HUES64 (cell line): ENCODE data around the gene ELL2.

ENCODE experiments used
- H3K27ac ChIP-seq: 2 replicates; pipeline ENCODE4 v1.7.0; 2013; ENCODE audit warnings: low read depth, low read length, inconsistent platforms
- H3K27me3 ChIP-seq: 2 replicates; pipeline ENCODE4 v1.6.1; 2013; ENCODE audit warnings: mild to moderate bottlenecking, low read length; ENCODE audit not compliant: insufficient read depth
- H3K36me3 ChIP-seq: 2 replicates; pipeline ENCODE4 v1.6.1; 2013; ENCODE audit warnings: mild to moderate bottlenecking, low read length; ENCODE audit not compliant: insufficient read depth
- H3K4me1 ChIP-seq: 2 replicates; pipeline ENCODE4 v1.6.1; 2013; ENCODE audit warnings: mild to moderate bottlenecking, low read length, moderate library complexity; ENCODE audit not compliant: insufficient read depth
- H3K4me3 ChIP-seq: 2 replicates; pipeline ENCODE4 v1.5.1; 2013; ENCODE audit warnings: mild to moderate bottlenecking, low read length, moderate library complexity
- H3K9ac ChIP-seq: 2 replicates; pipeline ENCODE4 v1.6.1; 2013; ENCODE audit warnings: mild to moderate bottlenecking, low read depth, low read length
- H3K9me3 ChIP-seq: 2 replicates; pipeline ENCODE4 v1.6.1; 2013; ENCODE audit warnings: low read depth, low read length; ENCODE audit not compliant: insufficient read depth
- WGBS: fragments of 150-250, 120-280 bp; methylation state at CpG from one replicate; pipeline ENCODE4 v1.1.7; 2013; ENCODE audit warnings: missing lambda C conversion rate; 5-methylcytosine and 5-hydroxymethylcytosine counted together

Gene ELL2

GRCh38 chr5:95862671-95863382 is 98.8 kb downstream of the ELL2 start:
- Histone ChIP-seq H3K4me3 (no peak overlapping the region), H3K27me3 (no peaks in the 10 kb centered on the region), H3K36me3 (no peaks in the 10 kb centered on the region), H3K27ac (no peak overlapping the region), H3K4me1 (peaks cover 17% of the 10 kb centered on the region), H3K9ac (no peak overlapping the region), H3K9me3 (no peaks in the 10 kb centered on the region)
- WGBS = 88% methylated on average over 6 of the region's 8 CpGs

- Histone ChIP-seq H3K9me3 (no peaks in the 10 kb centered on the region), H3K4me3 (no peak overlapping the region), H3K27me3 (no peaks in the 10 kb centered on the region), H3K4me1 (peaks cover 17% of the 10 kb centered on the region), H3K27ac (no peak overlapping the region), H3K36me3 (no peaks in the 10 kb centered on the region), H3K9ac (no peak overlapping the region)
- 80% methylated on average over 7 of the region's 8 CpGs for WGBS
These were observed 99.6 kb downstream of the ELL2 start for GRCh38 chr5:95861864-95862561.

- no peak overlapping the region for H3K27ac ChIP-seq
- peaks cover 17% of the 10 kb centered on the region for H3K4me1 ChIP-seq
- H3K9ac ChIP-seq = no peak overlapping the region
- no peaks in the 10 kb centered on the region for H3K27me3 ChIP-seq
- WGBS = 95% methylated on average over 14 of the region's 14 CpGs
- no peaks in the 10 kb centered on the region for H3K36me3 ChIP-seq
- no peaks in the 10 kb centered on the region for H3K9me3 ChIP-seq
- no peak overlapping the region for H3K4me3 ChIP-seq
These were observed 100.3 kb downstream of the ELL2 start for GRCh38 chr5:95861221-95861863.

GRCh38 chr5:95859661-95860060 is 102.0 kb downstream of the ELL2 start:
- peaks cover 17% of the 10 kb centered on the region for H3K4me1 ChIP-seq
- no peak overlapping the region for H3K4me3 ChIP-seq
- no peaks in the 10 kb centered on the region for H3K36me3 ChIP-seq
- H3K27ac ChIP-seq = no peak overlapping the region
- H3K9ac ChIP-seq = no peak overlapping the region
- 82% methylated on average over 4 of the region's 4 CpGs for WGBS
- no peaks in the 10 kb centered on the region for H3K9me3 ChIP-seq
- no peaks in the 10 kb centered on the region for H3K27me3 ChIP-seq

- Histone ChIP-seq H3K4me1 (peaks cover 17% of the 10 kb centered on the region), H3K4me3 (peak overlapping the region; percentile 18), H3K9me3 (no peaks in the 10 kb centered on the region), H3K27ac (peak overlapping the region; percentile 14; the same call in 1 of the 2 replicates), H3K9ac (peak overlapping the region; percentile 3; the same call in 1 of the 2 replicates), H3K27me3 (no peaks in the 10 kb centered on the region), H3K36me3 (no peaks in the 10 kb centered on the region)
- WGBS = 14% methylated on average over 26 of the region's 28 CpGs
These were observed 102.7 kb downstream of the ELL2 start for GRCh38 chr5:95858661-95859595.

- Histone ChIP-seq H3K4me1 (peaks cover 10% of the 10 kb centered on the region), H3K4me3 (no peak overlapping the region), H3K9ac (no peak overlapping the region)
These were observed 103.6 kb downstream of the ELL2 start for GRCh38 chr5:95858023-95858461.

GRCh38 chr5:95857185-95857945 is 104.3 kb downstream of the ELL2 start:
- no peaks in the 10 kb centered on the region for H3K27me3 ChIP-seq
- H3K9me3 ChIP-seq = no peaks in the 10 kb centered on the region
- no peak overlapping the region for H3K4me3 ChIP-seq
- H3K36me3 ChIP-seq = no peaks in the 10 kb centered on the region
- no peak overlapping the region; the same call in 1 of the 2 replicates for H3K27ac ChIP-seq
- peaks cover 9% of the 10 kb centered on the region; the same call in 1 of the 2 replicates for H3K4me1 ChIP-seq
- H3K9ac ChIP-seq = no peak overlapping the region
- WGBS = 87% methylated on average over 12 of the region's 12 CpGs

More at GRCh38 chr5:95858023-95858461, 103.6 kb downstream of the ELL2 start:
- WGBS = 86% methylated on average over 8 of the region's 8 CpGs
- Histone ChIP-seq H3K27ac (no peak overlapping the region; the same call in 1 of the 2 replicates), H3K9me3 (no peaks in the 10 kb centered on the region), H3K27me3 (no peaks in the 10 kb centered on the region), H3K36me3 (no peaks in the 10 kb centered on the region)

- Histone ChIP-seq H3K9ac (no peak overlapping the region), H3K9me3 (no peaks in the 10 kb centered on the region), H3K4me3 (no peak overlapping the region), H3K27ac (no peak overlapping the region), H3K4me1 (peaks cover 9% of the 10 kb centered on the region; the same call in 1 of the 2 replicates), H3K36me3 (no peaks in the 10 kb centered on the region), H3K27me3 (no peaks in the 10 kb centered on the region)
- 95% methylated on average over 7 of the region's 7 CpGs for WGBS
These were observed 105.1 kb downstream of the ELL2 start for GRCh38 chr5:95856501-95856981.

GRCh38 chr5:95853490-95853889 is 108.2 kb downstream of the ELL2 start:
- no peak overlapping the region for H3K9ac ChIP-seq
- no peak overlapping the region for H3K4me3 ChIP-seq
- no peaks in the 10 kb centered on the region; the same call in 1 of the 2 replicates for H3K4me1 ChIP-seq
- WGBS = 98% methylated on average over 3 of the region's 3 CpGs
- H3K27ac ChIP-seq = no peak overlapping the region
- no peaks in the 10 kb centered on the region for H3K27me3 ChIP-seq
- no peaks in the 10 kb centered on the region for H3K9me3 ChIP-seq
- no peaks in the 10 kb centered on the region for H3K36me3 ChIP-seq

- Histone ChIP-seq H3K36me3 (no peaks in the 10 kb centered on the region), H3K9ac (no peak overlapping the region), H3K4me1 (no peaks in the 10 kb centered on the region), H3K4me3 (no peak overlapping the region), H3K27ac (no peak overlapping the region), H3K9me3 (no peaks in the 10 kb centered on the region), H3K27me3 (no peaks in the 10 kb centered on the region)
- 95% methylated on average over 5 of the region's 5 CpGs for WGBS
These were observed 109.1 kb downstream of the ELL2 start for GRCh38 chr5:95852567-95852966.
